Fibroblast of villous mesenchyme (primary cell): Measurements from ENCODE around the gene ZNF488. TPM values are rescaled to one million over a fixed set of nuclear protein-coding genes. Genes with fewer than 3 reads are reported as not detected.

ENCODE experiments used
- DNase-seq: peaks from one replicate; pipeline ENCODE4 v3.0.0-alpha.2; 2010; ENCODE audit warnings: low read depth
- H3K4me3 ChIP-seq: 2 replicates; pipeline ENCODE4 v1.5.1; 2011; ENCODE audit warnings: low read depth, mild to moderate bottlenecking, low read length
- total RNA-seq: library from RNA; depleted of rRNA; stranded (reverse); fragments of >200 nt; gene quantifications from 2 replicates; pipeline ENCODE4 v1.2.3, GENCODE V29; 2012
- TF ChIP-seq, protein P1 (sequence below): IDR thresholded peaks from 2 replicates; pipeline ENCODE4 v1.5.1; 2012; ENCODE audit warnings: low read depth, mild to moderate bottlenecking, low read length; ENCODE audit not compliant: insufficient read depth

The ZNF488 gene
- total RNA-seq, 1 donor = under 0.01 TPM

DNA sequence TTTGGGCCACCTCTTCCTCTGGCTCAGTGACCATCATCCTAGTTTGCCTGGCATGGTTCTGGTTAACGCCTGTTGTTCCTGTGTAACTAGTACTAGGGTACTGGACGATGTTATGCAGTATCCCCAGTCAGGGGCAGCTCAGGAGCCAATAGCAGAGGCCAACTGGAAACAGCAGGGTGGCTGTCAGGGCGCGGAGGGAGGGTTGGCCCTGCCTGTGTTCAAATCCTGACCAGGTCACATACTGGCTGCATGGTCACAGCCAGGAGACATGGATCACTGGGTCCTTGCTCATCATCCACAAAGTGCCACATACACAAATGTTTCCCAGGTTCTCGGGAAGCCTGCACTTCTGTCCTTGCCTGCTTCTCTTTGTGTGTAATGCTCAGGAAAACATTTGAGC is 48.2 kb downstream of the ZNF488 start:
- TF ChIP-seq, protein P1, sequence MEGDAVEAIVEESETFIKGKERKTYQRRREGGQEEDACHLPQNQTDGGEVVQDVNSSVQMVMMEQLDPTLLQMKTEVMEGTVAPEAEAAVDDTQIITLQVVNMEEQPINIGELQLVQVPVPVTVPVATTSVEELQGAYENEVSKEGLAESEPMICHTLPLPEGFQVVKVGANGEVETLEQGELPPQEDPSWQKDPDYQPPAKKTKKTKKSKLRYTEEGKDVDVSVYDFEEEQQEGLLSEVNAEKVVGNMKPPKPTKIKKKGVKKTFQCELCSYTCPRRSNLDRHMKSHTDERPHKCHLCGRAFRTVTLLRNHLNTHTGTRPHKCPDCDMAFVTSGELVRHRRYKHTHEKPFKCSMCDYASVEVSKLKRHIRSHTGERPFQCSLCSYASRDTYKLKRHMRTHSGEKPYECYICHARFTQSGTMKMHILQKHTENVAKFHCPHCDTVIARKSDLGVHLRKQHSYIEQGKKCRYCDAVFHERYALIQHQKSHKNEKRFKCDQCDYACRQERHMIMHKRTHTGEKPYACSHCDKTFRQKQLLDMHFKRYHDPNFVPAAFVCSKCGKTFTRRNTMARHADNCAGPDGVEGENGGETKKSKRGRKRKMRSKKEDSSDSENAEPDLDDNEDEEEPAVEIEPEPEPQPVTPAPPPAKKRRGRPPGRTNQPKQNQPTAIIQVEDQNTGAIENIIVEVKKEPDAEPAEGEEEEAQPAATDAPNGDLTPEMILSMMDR = no peak
- no peak for DNase-seq
- no peak overlapping the region for H3K4me3 ChIP-seq

- no peak for DNase-seq
- TF ChIP-seq, protein P1 = no peak
- H3K4me3 ChIP-seq = no peak overlapping the region
These were observed 49.4 kb downstream of the ZNF488 start for GRCh38 chr10:47334466-47335295.

DNA sequence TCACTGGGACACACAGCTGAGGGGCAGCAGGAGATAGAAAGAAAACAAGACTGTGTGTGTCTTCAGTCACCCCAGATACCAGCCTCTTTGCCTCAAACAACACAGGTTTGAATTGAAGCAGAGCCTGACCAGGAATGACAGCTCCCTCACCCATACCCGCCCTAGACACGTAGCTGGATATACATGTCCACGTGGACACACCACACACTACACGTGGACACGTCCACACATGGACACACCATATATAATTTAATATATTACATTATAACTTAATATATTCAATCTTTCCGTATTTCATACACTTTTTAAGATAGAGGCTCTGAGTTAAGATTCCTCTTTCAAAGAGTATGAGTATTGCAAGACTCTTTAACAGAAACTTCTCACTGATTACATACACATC is 50.6 kb downstream of the ZNF488 start:
- no peak for DNase-seq
- TF ChIP-seq, protein P1 = no peak
- no peak overlapping the region for H3K4me3 ChIP-seq

- no peak for DNase-seq
- TF ChIP-seq, protein P1 = no peak
- H3K4me3 ChIP-seq = no peak overlapping the region
These were observed 51.1 kb downstream of the ZNF488 start for GRCh38 chr10:47332946-47333345.

- TF ChIP-seq, protein P1 = no peak
- H3K4me3 ChIP-seq = no peak overlapping the region
- DNase-seq = no peak
These were observed 51.7 kb downstream of the ZNF488 start for GRCh38 chr10:47332371-47332770.

DNA sequence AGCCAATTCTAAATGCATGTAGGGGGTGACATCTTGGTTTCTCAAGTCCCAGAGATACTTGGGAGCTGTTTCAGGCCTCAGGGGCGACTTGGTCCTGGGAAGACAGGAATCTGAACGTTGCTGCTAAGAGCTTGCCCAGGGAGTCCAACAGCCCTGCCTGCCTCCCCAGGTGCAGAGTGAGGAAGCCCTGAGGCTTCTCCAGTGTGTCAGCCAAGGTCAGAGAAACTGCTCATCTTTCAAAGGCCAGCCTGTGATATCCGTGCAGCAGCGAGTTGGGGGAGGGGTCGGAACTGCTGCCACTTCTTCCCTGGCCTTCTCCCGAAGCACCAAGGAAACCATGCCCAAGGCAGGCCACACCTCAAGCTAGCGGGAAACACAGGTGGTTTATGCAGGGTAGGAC is 52.1 kb downstream of the ZNF488 start:
- H3K4me3 ChIP-seq = no peak overlapping the region
- TF ChIP-seq, protein P1 = no peak
- DNase-seq = no peak
